ENCODE measurements around the gene MSMB. TPM values are rescaled to one million over a fixed set of nuclear protein-coding genes. Genes with fewer than 3 reads are reported as not detected.
"Not testable (repeated sequence)": the region's sequence is repeated elsewhere in the genome, so short reads cannot be mapped to it uniquely, and the experiment has no call there.

The MSMB gene
- total and polyA plus RNA-seq, 2 of the 8 experiments (the other 6 are each of a cell fraction or from before 2014, with no cell fraction given) = not detected

DNA sequence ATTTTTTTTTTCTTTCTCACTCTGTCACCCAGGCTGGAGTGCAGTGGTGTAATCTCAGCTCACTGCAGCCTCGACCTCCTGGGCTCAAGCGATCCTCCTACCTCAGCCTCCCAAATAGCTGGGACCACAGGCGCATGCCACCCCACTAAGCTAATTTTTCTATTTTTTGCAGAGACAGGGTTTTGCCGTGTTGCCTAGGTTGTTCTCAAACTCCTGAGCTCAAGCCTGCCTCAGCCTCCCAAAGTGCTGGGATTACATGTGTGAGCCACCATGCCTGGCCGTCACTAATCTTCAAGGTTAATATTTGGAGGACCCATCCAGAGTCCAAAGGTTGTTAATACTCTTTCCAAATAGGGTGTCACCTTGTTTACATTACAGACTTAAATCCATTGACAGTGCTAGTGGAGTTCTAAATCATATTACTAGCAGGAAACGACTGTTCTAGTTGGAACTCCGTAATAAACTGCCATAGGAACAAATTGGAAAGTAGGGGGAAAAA lies 43.8 kb downstream of the MSMB start:
- H3K14ac ChIP-seq (ENCODE audit: insufficient read length); H2AK5ac ChIP-seq (ENCODE audit: low read depth, low read length); FAIRE-seq; H3K23ac ChIP-seq (ENCODE audit: insufficient read length); H2BK15ac ChIP-seq (ENCODE audit: low read length); H4K8ac ChIP-seq (ENCODE audit: extremely low read depth, insufficient read depth, low read length); H4K20me1 ChIP-seq (replicated peaks in 1 of 2; ENCODE audit: control insufficient read depth in 1 of 2, insufficient read depth in 2 of 2, low read length in 2 of 2); H2BK120ac ChIP-seq (replicated peaks; ENCODE audit: low read depth, low read length); H3K79me1 ChIP-seq (ENCODE audit: low read depth, low read length); H4K5ac ChIP-seq (ENCODE audit: insufficient read length, low read depth, low read length); H2BK12ac ChIP-seq (ENCODE audit: low read depth, low read length); DNase-seq (ENCODE audit: low read depth in 1 of 2, low spot score in 2 of 2); H3K4me3 ChIP-seq (ENCODE audit: extremely low read depth in 1 of 4, insufficient read depth in 2 of 4, low read depth in 3 of 4, low read length in 4 of 4); H3K4me2 ChIP-seq (ENCODE audit: insufficient read depth in 1 of 2, low read depth in 2 of 2, low read length in 2 of 2); H4K91ac ChIP-seq (replicated peaks; ENCODE audit: insufficient read length, low read length); H3K56ac ChIP-seq (replicated peaks; ENCODE audit: insufficient read length, low read depth, low read length); H3K27ac ChIP-seq (ENCODE audit: low read depth, low read length); H3K4me1 ChIP-seq (replicated peaks in 1 of 4; ENCODE audit: control insufficient read depth in 3 of 4, insufficient read depth in 4 of 4, low read length in 3 of 4); H2BK20ac ChIP-seq (ENCODE audit: low read length); H2BK5ac ChIP-seq (ENCODE audit: low read depth, low read length); H3K9me3 ChIP-seq (ENCODE audit: insufficient read depth in 2 of 2, low read depth in 1 of 2, low read length in 1 of 2); H3K18ac ChIP-seq (ENCODE audit: extremely low read depth, low read length); POLR2A ChIA-PET (ENCODE audit: partially characterized antibody); H3K4ac ChIP-seq (replicated peaks; ENCODE audit: insufficient read length, low read depth, low read length); H3K23me2 ChIP-seq (ENCODE audit: low read depth, low read length); H3K79me2 ChIP-seq (ENCODE audit: control insufficient read depth in 1 of 2, insufficient read depth in 2 of 2, low read length in 2 of 2); H2AFZ ChIP-seq (ENCODE audit: low read length); H3K27me3 ChIP-seq (replicated peaks in 1 of 4; ENCODE audit: control insufficient read depth in 3 of 4, extremely low read depth in 1 of 4, insufficient read depth in 3 of 4, low read length in 3 of 4); H3K9ac ChIP-seq (replicated peaks in 1 of 4; ENCODE audit: extremely low read depth in 1 of 4, low read depth in 3 of 4, low read length in 3 of 4): not testable (repeated sequence)
- CTCF ChIA-PET (ENCODE audit: partially characterized antibody) = interaction anchor here (1.3 kb wide), 1 partner anchor 23 kb away, joined by 3 read pairs; no protein-coding TSS in a partner anchor
- H3K36me3 ChIP-seq (ENCODE audit: control insufficient read depth in 2 of 4, insufficient read depth in 4 of 4, low read length in 3 of 4) = peaks cover 14 to 70% (median 34%) of the 10 kb centered on the region in 4 experiments
- WGBS, 2 experiments (ENCODE audit: extremely low coverage in 1 of 2, insufficient coverage in 1 of 2, insufficient read length in 1 of 2, insufficient replicate concordance in 2 of 2, low coverage in 1 of 2, low lambda C conversion rate in 2 of 2, missing lambda C conversion rate in 1 of 2) = 85% methylated on average over 7 of the region's 7 CpGs; no CpG with 5 or more reads in 1 of the 2 experiments

All from H1 (cell line).